ENCODE measurements around the gene UBAC1. TPM values are rescaled to one million over a fixed set of nuclear protein-coding genes. Genes with fewer than 3 reads are reported as not detected.
A peak's percentile ranks its signal among the peaks of the same experiment; 100 is the strongest.

UBAC1 gene
- total RNA-seq, 1 experiment from 2014 or later = 55.4 TPM

GRCh38 chr9:136007276-136007933 lies 46.2 kb upstream of the UBAC1 start:
- intact Hi-C loops (cut with micrococcal nuclease; ENCODE audit: unreplicated experiment) = no loop called here
- H3K9me3 Mint-ChIP-seq (ENCODE audit: unreplicated experiment) = no peaks in the 10 kb centered on the region
- H3K4me1 Mint-ChIP-seq (ENCODE audit: low read depth, unreplicated experiment) = peaks cover 16% of the 10 kb centered on the region
- BruUV-seq (replicated peaks) = no TSS peak
- no peak for DNase-seq
- H3K4me3 Mint-ChIP-seq (ENCODE audit: unreplicated experiment) = no peak overlapping the region
- ChIA-PET CTCF (interaction anchor here (0.6 kb wide), 1 partner anchor 45 kb away, joined by 13 read pairs; no protein-coding TSS in a partner anchor), POLR2A (no interaction called here)
- H3K27me3 Mint-ChIP-seq (ENCODE audit: insufficient read depth, unreplicated experiment) = no peaks in the 10 kb centered on the region
- no peak for TF ChIP-seq CTCF (IDR thresholded peaks at IDR 0.05; ENCODE audit: insufficient read depth in 1 of 2, low read depth in 1 of 2, low read length in 1 of 2, severe bottlenecking in 1 of 2, unreplicated experiment in 1 of 2)
- no peak overlapping the region for H3K4me3 ChIP-seq (ENCODE audit: low read depth, low read length)
- H3K36me3 Mint-ChIP-seq (ENCODE audit: insufficient read depth, unreplicated experiment) = peaks cover 25% of the 10 kb centered on the region
- peak overlapping the region; percentile 16 for H3K27ac Mint-ChIP-seq (ENCODE audit: unreplicated experiment)
- H3K27me3 ChIP-seq (replicated peaks; ENCODE audit: control insufficient read depth, insufficient read depth, low read length) = no peaks in the 10 kb centered on the region
- H3K36me3 ChIP-seq (ENCODE audit: control insufficient read depth, insufficient read depth, low read length) = no peaks in the 10 kb centered on the region
- peaks cover 12% of the 10 kb centered on the region; the same call in 1 of the 2 replicates for H3K4me1 ChIP-seq
- H3K9me3 ChIP-seq = no peaks in the 10 kb centered on the region

DNA sequence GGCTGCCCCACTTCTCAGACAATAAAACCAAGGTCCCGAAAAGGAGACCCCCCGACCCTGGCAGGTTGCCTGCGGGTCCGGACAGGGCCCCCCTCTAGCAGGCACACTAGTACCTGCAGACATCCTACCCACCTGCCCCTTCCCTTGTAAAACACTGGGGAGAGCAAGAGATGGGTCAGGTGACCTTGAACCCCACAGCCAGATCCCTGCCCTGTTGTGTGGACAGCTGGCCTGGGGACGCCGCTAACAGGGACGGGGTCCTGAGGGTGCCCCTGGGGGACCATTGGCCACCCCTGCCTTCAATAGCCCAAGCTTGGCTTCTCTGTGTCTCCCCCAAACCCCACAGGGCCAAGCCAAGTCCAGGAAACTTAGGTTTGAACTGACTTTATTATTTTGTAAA lies 45.0 kb upstream of the UBAC1 start:
- no peaks in the 10 kb centered on the region for H3K36me3 ChIP-seq (ENCODE audit: control insufficient read depth, insufficient read depth, low read length)
- no peak for TF ChIP-seq CTCF (IDR thresholded peaks at IDR 0.05; ENCODE audit: insufficient read depth in 1 of 2, low read depth in 1 of 2, low read length in 1 of 2, severe bottlenecking in 1 of 2, unreplicated experiment in 1 of 2)
- H3K27me3 ChIP-seq (replicated peaks; ENCODE audit: control insufficient read depth, insufficient read depth, low read length) = no peaks in the 10 kb centered on the region
- H3K27me3 Mint-ChIP-seq (ENCODE audit: insufficient read depth, unreplicated experiment) = no peaks in the 10 kb centered on the region
- H3K4me3 ChIP-seq (ENCODE audit: low read depth, low read length) = no peak overlapping the region
- peaks cover 16% of the 10 kb centered on the region for H3K4me1 Mint-ChIP-seq (ENCODE audit: low read depth, unreplicated experiment)
- no TSS peak for BruUV-seq (replicated peaks)
- H3K9me3 ChIP-seq = no peaks in the 10 kb centered on the region
- POLR2A ChIA-PET = no interaction called here
- peaks cover 8% of the 10 kb centered on the region; the same call in 1 of the 2 replicates for H3K4me1 ChIP-seq
- no peak for DNase-seq
- H3K36me3 Mint-ChIP-seq (ENCODE audit: insufficient read depth, unreplicated experiment) = peaks cover 33% of the 10 kb centered on the region
- H3K4me3 Mint-ChIP-seq (ENCODE audit: unreplicated experiment) = no peak overlapping the region
- intact Hi-C loops (cut with micrococcal nuclease; ENCODE audit: unreplicated experiment) = no loop called here
- H3K27ac Mint-ChIP-seq (ENCODE audit: unreplicated experiment) = no peak overlapping the region
- CTCF ChIA-PET = no interaction called here
- H3K9me3 Mint-ChIP-seq (ENCODE audit: unreplicated experiment) = no peaks in the 10 kb centered on the region

DNA sequence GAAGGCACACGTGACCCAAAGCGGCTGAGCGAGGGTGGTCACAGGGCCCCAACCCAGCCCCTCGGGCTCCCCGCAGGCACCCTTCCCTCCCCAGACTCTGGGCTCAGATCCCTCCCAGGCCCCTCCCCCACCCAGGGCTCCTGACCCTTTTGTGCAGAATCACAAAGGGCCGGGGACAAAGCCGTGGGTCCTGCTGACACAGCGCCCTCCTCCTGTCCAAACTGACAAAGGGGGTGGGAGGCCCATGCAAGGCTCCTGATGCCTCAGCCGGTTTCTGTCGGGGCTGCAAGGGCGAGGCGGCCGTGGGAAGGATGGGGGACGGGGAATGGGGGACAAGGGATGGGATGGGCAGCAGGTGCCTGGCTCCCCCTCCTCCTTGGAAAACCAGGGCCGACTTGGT lies 43.5 kb upstream of the UBAC1 start:
- intact Hi-C loops (cut with micrococcal nuclease; ENCODE audit: unreplicated experiment) = no loop called here
- CTCF ChIA-PET = no interaction called here
- no peaks in the 10 kb centered on the region for H3K36me3 ChIP-seq (ENCODE audit: control insufficient read depth, insufficient read depth, low read length)
- no peaks in the 10 kb centered on the region for H3K9me3 ChIP-seq
- no peak overlapping the region for H3K4me3 ChIP-seq (ENCODE audit: low read depth, low read length)
- peaks cover 16% of the 10 kb centered on the region for H3K4me1 Mint-ChIP-seq (ENCODE audit: low read depth, unreplicated experiment)
- POLR2A ChIA-PET = no interaction called here
- peaks cover 25% of the 10 kb centered on the region for H3K36me3 Mint-ChIP-seq (ENCODE audit: insufficient read depth, unreplicated experiment)
- no peak overlapping the region for H3K27ac Mint-ChIP-seq (ENCODE audit: unreplicated experiment)
- no peak for DNase-seq
- no TSS peak for BruUV-seq (replicated peaks)
- peaks cover 8% of the 10 kb centered on the region; the same call in 1 of the 2 replicates for H3K4me1 ChIP-seq
- no peak for TF ChIP-seq CTCF (IDR thresholded peaks at IDR 0.05; ENCODE audit: insufficient read depth in 1 of 2, low read depth in 1 of 2, low read length in 1 of 2, severe bottlenecking in 1 of 2, unreplicated experiment in 1 of 2)
- H3K27me3 Mint-ChIP-seq (ENCODE audit: insufficient read depth, unreplicated experiment) = no peaks in the 10 kb centered on the region
- H3K9me3 Mint-ChIP-seq (ENCODE audit: unreplicated experiment) = no peaks in the 10 kb centered on the region
- H3K4me3 Mint-ChIP-seq (ENCODE audit: unreplicated experiment) = no peak overlapping the region
- H3K27me3 ChIP-seq (replicated peaks; ENCODE audit: control insufficient read depth, insufficient read depth, low read length) = no peaks in the 10 kb centered on the region

All from Caco-2 (cell line).